Medulla oblongata (tissue), 1 donor: Measurements from ENCODE around the gene MS4A18.

Experiments used
- DNase-seq: peaks from one replicate; pipeline ENCODE4 v3.0.0-alpha.2; 2015; ENCODE audit errors: extremely low spot score

MS4A18 gene

GRCh38 chr11:60766547-60766946 lies 42.0 kb downstream of the MS4A18 start:
- no peak for DNase-seq

DNA sequence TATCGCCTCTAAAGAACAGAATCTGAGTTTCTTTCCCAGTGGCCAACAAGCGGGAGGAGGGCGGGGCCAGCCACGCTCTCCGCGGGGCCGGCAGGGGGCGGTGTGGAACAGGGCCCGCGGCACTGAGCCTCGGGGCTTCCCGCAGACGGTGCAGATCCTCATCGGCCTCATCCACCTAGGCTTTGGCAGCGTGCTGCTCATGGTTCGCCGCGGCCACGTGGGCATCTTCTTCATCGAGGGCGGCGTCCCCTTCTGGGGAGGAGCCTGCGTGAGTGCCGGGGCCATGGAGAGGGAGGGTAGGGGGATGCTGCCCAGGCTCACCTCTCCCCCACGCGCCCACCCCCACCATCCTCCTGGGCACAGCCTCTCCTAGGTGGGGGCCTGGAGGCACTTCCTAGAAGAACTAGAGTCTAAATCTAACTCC lies 42.9 kb downstream of the MS4A18 start:
- no peak for DNase-seq

DNA sequence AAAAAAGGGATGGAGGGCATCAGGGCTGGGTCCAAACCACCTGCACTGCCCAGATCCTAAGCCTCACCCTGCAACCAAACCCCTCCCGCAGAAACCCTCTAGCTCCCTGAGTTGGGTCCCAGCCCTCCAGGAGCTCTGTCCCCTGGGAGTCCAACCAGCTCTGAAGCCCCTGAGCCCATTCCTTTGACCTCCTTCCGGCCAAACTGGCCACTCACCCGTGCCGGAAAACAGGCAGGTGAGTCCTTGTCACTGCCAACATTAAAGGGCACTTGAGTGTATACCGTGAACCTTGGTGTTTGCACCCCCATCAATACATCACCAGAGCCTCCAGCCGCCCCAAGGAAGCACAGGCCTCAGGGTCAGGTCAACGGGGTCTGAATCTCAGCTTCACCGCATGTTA lies 43.7 kb downstream of the MS4A18 start:
- no peak for DNase-seq

- no peak for DNase-seq
Observed at GRCh38 chr11:60769273-60769672, 44.8 kb downstream of the MS4A18 start.

DNA sequence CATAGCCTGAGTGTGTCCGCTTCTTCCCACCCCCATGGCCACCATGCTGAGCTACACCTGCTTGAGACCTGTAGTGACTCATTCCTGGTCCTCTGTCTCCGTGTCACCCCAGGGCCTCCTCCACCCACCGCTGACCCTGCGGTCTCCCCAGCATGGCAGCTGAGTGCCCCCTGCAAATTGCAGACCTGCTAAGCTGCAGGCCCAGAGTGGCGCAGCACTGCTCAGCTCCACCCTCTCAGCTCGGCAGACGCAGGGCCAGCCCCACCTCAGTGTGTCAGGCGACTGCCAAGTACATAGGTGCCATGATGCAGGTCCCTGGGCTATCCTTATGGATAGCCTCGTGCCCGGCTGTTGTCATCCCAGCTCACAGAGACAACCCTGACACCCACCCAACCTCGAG lies 45.3 kb downstream of the MS4A18 start:
- no peak for DNase-seq

DNA sequence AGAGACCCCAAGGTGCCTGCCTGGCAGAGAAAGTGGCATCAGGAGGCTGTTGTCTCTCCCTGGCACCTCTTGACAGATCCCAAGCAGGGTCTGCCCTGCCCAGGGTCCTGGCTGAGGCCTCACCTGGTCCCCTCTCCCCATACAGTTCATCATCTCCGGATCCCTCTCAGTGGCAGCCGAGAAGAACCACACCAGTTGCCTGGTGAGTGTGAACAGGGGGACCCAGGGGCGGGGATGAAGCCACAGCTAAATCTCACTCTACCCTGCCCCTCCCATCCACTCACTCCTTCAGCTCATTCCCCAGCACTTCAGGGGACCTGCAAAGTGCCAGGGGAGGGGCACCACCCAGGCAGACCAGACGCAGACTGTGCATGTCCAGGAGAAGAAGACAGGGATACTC lies 46.6 kb downstream of the MS4A18 start:
- no peak for DNase-seq

- DNase-seq = no peak
Observed at GRCh38 chr11:60771879-60772525, 47.5 kb downstream of the MS4A18 start.

GRCh38 chr11:60772666-60773065 lies 48.1 kb downstream of the MS4A18 start:
- DNase-seq = no peak

DNA sequence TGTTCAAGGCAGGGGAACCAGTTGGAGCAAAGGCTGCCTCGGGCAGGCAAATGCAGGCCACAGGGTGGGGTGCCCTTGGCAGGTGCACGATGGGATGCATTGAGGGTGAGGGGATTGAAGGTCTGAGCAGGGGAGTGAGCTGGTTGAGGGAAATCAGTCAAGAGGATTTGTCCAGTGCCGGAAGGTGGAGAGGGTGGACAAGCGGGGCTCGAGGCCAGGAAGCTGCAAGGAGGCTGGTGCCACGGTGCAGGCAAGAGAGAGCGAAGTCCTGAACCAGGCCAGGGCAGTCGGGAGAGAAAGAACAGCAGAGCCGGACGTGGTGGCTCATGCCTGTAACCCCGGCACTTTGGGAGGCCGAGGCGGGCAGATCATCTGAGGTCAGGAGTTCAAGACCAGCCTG lies 50.2 kb downstream of the MS4A18 start:
- no peak for DNase-seq

GRCh38 chr11:60775420-60775961 lies 51.0 kb downstream of the MS4A18 start:
- peak; percentile 86 for DNase-seq

DNA sequence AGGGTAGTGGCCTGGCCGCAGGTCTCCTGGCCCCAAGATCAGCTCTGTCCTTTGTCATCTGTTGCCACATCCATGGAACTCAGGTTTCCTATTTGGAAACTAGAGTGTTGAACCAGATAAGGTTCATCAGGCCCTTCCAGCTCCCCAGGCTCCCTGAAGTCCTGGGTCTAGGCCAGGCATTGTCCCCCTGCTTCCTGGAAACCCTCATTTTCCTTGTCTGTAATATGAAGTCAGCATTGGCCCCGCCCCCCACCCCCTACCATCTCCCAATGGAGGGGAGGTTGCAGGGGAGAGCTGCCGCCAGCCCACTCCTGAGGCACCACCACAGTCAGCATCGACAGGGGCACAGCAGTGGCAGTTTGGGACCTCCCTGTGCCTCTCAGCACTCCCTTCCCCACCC lies 51.6 kb downstream of the MS4A18 start:
- DNase-seq = no peak

GRCh38 chr11:60777106-60777505 lies 52.6 kb downstream of the MS4A18 start:
- no peak for DNase-seq

DNA sequence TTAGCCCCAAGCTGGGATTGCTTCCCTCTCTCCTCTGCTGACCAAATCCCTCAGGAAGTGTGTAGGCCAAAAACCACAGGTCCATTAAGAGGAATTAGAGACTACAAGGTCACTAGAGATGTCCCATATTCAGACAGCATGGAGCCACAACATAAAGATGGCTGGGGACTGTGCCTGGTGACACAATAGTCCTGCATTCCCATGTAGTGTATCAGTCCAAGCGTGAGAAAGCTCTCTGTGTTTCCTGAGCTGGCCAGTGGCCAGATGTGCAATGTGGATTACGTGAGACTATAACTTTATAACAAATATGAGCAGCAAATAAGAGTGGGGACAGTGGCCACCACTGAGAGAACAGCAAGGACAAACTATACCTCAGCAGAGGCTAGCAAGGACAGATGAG lies 53.1 kb downstream of the MS4A18 start:
- DNase-seq = no peak

- no peak for DNase-seq
Observed at GRCh38 chr11:60780065-60780464, 55.5 kb downstream of the MS4A18 start.

DNA sequence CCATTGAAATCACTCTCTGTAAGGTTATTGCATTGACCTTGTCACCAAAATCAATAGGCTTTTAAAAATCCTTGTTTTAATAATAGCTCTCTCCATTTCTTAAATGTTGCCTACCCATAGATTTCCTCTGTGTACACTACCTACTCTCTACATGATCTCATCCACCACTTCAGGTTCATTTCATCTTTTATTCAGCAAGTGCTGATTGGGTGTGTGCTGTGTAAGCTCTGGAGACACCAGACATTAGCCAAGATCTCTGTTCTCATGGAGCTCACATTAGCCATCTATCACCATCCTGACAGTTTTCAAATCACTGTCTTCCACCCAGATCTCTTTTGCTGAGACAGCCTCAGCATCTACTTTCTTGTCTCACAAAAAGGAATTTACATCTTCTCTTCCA lies 56.3 kb downstream of the MS4A18 start:
- no peak for DNase-seq

GRCh38 chr11:60781286-60781980 lies 56.9 kb downstream of the MS4A18 start:
- no peak for DNase-seq

- DNase-seq = no peak
Observed at GRCh38 chr11:60781981-60782316, 57.4 kb downstream of the MS4A18 start.

- no peak for DNase-seq
Observed at GRCh38 chr11:60782393-60783140, 58.0 kb downstream of the MS4A18 start.

- no peak for DNase-seq
Observed at GRCh38 chr11:60783141-60783484, 58.6 kb downstream of the MS4A18 start.

DNA sequence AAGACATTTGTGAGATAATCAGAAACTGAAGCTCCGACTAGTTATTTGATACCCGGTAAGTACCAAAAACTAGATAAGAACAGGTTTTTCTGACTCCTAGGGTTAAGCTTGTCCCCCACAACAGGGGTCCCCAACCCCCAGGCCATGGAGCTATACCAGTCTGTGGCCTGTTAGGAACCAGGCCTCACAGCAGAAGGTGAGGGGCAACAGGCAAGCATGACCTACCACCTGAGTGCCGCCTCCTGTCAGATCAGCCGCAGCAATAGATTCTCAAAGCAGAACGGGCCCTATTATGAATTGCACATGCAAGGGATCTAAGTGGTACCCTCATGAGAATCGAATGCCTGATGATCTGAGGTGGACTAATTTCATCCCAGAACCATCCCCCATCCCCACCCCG lies 59.4 kb downstream of the MS4A18 start:
- DNase-seq = no peak

DNA sequence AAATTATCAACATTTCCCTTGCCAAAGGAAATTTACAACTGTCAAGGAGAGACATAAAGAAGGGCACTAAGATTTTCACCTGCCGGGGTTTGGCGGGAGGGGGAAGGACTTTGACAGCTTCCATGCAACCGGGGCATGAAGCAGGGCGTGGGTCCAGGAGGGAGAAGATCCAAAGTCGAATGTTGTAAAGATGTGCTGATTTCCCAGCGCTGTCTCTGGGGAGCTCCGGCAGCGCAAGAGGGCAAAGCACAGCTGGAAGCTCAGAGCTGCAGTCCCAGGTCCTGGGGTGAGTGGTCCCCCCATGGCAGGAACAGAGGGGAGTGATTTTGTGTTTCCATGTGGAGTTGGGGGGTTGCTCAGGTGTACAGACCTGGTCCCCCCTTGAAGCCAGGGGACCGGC lies 60.6 kb downstream of the MS4A18 start, which contains the start of gene MS4A10:
MS4A10 (plus strand) TSS at position 198 of the 400 bp plus-strand sequence. CDS start 5,003 bp downstream, outside the sequence.
- no peak for DNase-seq

DNA sequence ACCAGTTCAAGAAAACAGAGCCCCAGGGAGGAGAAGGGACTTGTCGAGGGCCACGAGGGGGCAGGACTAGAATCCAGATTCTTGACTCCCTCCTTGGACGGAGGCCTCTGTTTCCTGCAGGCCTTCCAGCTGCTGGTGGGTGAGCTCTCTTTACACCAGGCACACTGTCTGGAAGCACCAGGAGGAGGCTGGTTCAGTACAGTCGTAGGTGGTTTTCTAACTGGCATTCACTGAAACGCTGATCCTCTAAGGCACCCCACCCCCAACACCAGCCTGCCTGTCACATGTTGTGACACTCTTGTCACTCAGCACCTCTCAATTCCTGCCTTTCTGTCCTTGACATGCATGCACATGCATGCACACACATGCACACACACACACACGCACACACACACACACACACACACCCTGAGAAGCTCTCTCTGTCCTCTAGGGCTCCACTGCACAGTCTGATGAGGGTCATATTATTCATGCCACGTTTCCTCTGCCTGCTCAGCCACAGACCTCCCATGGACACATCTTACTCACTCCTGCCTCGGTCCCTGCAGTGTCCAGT lies 61.4 kb downstream of the MS4A18 start:
- no peak for DNase-seq
